GM21423 (cell line): Measurements from ENCODE around the gene SIT1.
"Not testable (repeated sequence)": the region's sequence is repeated elsewhere in the genome, so short reads cannot be mapped to it uniquely, and the experiment has no call there.

Experiments
- ATAC-seq: cut with Tn5 transposase; IDR thresholded peaks from one replicate; pipeline ENCODE4 v1.9.1; 2021; ENCODE audit warnings: mild to moderate bottlenecking, moderate library complexity; ENCODE audit not compliant: unreplicated experiment

Gene SIT1

GRCh38 chr9:35660966-35661415 is 10.3 kb upstream of the SIT1 start:
- ATAC-seq = no peak

- ATAC-seq = no peak
Measured at GRCh38 chr9:35659340-35659739, 8.6 kb upstream of the SIT1 start.

GRCh38 chr9:35658968-35659220 is 8.2 kb upstream of the SIT1 start:
- ATAC-seq = no peak

GRCh38 chr9:35658137-35658967 is 7.6 kb upstream of the SIT1 start, which contains the start of gene CCDC107:
CCDC107 (plus strand) TSS chr9:35658292; CDS start chr9:35658380, 88 bp downstream.
- ATAC-seq = peak; percentile 55

- ATAC-seq = peak; percentile 84
Measured at GRCh38 chr9:35657546-35658136, 6.9 kb upstream of the SIT1 start, which contains the start of gene RMRP. RMRP (minus strand) TSS chr9:35658019.

GRCh38 chr9:35656831-35657545 is 6.3 kb upstream of the SIT1 start:
- no peak for ATAC-seq

GRCh38 chr9:35656348-35656747 is 5.6 kb upstream of the SIT1 start:
- ATAC-seq = no peak

GRCh38 chr9:35653611-35654010 is 2.9 kb upstream of the SIT1 start:
- no peak for ATAC-seq

GRCh38 chr9:35652829-35653209 is 2.1 kb upstream of the SIT1 start:
- no peak for ATAC-seq

GRCh38 chr9:35651956-35652828 is 1.5 kb upstream of the SIT1 start:
- no peak for ATAC-seq

- no peak for ATAC-seq
Measured at GRCh38 chr9:35649431-35650340, 1.0 kb downstream of the SIT1 start.

GRCh38 chr9:35646533-35647265 is 4.0 kb downstream of the SIT1 start:
- ATAC-seq = peak; percentile 78

- ATAC-seq = no peak
Measured at GRCh38 chr9:35646153-35646532, 4.6 kb downstream of the SIT1 start.

- ATAC-seq = not testable (repeated sequence)
Measured at GRCh38 chr9:35645736-35646135, 5.0 kb downstream of the SIT1 start.

GRCh38 chr9:35643046-35643445 is 7.7 kb downstream of the SIT1 start:
- ATAC-seq = no peak

- not testable (repeated sequence) for ATAC-seq
Measured at GRCh38 chr9:35641478-35641877, 9.3 kb downstream of the SIT1 start.

- not testable (repeated sequence) for ATAC-seq
Measured at GRCh38 chr9:35640431-35640830, 10.3 kb downstream of the SIT1 start.

- ATAC-seq = no peak
Measured at GRCh38 chr9:35639631-35640030, 11.1 kb downstream of the SIT1 start.

- not testable (repeated sequence) for ATAC-seq
Measured at GRCh38 chr9:35639225-35639624, 11.5 kb downstream of the SIT1 start.
